Mesenchymal stem cell (in vitro differentiated cells and primary cell): Measurements from ENCODE around the gene CD27.

ENCODE experiments used
- DNase-seq: peaks from one replicate; pipeline ENCODE4 v3.0.0-alpha.2; 2013
- H2AFZ ChIP-seq: one replicate; pipeline ENCODE4 v1.6.1; 2013; ENCODE audit warnings: low read depth, mild to moderate bottlenecking, control low read depth, inconsistent platforms, low read length, moderate library complexity
- H2AK5ac ChIP-seq: 2 replicates; pipeline ENCODE4 v1.6.1; 2013; ENCODE audit warnings: low read length, moderate library complexity, mild to moderate bottlenecking, inconsistent platforms; ENCODE audit not compliant: severe bottlenecking
- H2BK120ac ChIP-seq: one replicate; pipeline ENCODE4 v1.6.1; 2013; ENCODE audit warnings: low read depth, mild to moderate bottlenecking, inconsistent platforms, low read length, moderate library complexity
- H2BK12ac ChIP-seq, 2 experiments: one replicate each; pipeline ENCODE4 v1.6.1; 2013; ENCODE audit warnings: inconsistent platforms in 2 of 2, low read length in 2 of 2, mild to moderate bottlenecking in 2 of 2, moderate library complexity in 2 of 2, control low read depth in 1 of 2
- H2BK15ac ChIP-seq: one replicate; pipeline ENCODE4 v1.6.1; 2013; ENCODE audit warnings: mild to moderate bottlenecking, low read depth, inconsistent platforms; ENCODE audit not compliant: poor library complexity, severe bottlenecking
- H2BK5ac ChIP-seq: 2 replicates; pipeline ENCODE4 v1.6.1; 2013; ENCODE audit warnings: low read depth, mild to moderate bottlenecking, low read length, control low read depth, inconsistent platforms; ENCODE audit not compliant: poor library complexity, severe bottlenecking
- H3K14ac ChIP-seq, 2 experiments: one replicate each; pipeline ENCODE4 v1.6.1; 2013; ENCODE audit warnings: inconsistent platforms in 2 of 2, low read length in 2 of 2, control low read depth in 1 of 2, mild to moderate bottlenecking in 1 of 2, moderate library complexity in 1 of 2
- H3K18ac ChIP-seq, 2 experiments: one replicate each; pipeline ENCODE4 v1.6.1; 2013; ENCODE audit warnings: inconsistent platforms in 2 of 2, low read length in 2 of 2, control low read depth in 1 of 2, low read depth in 1 of 2, mild to moderate bottlenecking in 1 of 2
- H3K23ac ChIP-seq, 2 experiments: one replicate each; pipeline ENCODE4 v1.6.1; 2013; ENCODE audit warnings: inconsistent platforms in 2 of 2, low read length in 2 of 2, mild to moderate bottlenecking in 2 of 2, moderate library complexity in 2 of 2, control low read depth in 1 of 2
- H3K27ac ChIP-seq: 2 replicates; pipeline ENCODE4 v1.5.1; 2013; ENCODE audit warnings: mild to moderate bottlenecking, moderate library complexity, low read length, control low read depth, inconsistent platforms; ENCODE audit not compliant: poor library complexity, severe bottlenecking
- H3K27me3 ChIP-seq, 2 experiments: 2 replicates each; pipeline versions ENCODE4 v1.6.1 to v1.7.0; 2013; ENCODE audit warnings: low read length in 2 of 2, mild to moderate bottlenecking in 2 of 2, moderate library complexity in 2 of 2, control low read depth in 1 of 2, inconsistent platforms in 1 of 2; ENCODE audit not compliant: control insufficient read depth in 1 of 2, insufficient read depth in 1 of 2
- H3K36me3 ChIP-seq, 2 experiments: 2 replicates each; pipeline versions ENCODE4 v1.6.1 to v1.7.0; 2013; ENCODE audit warnings: low read length in 2 of 2, control low read depth in 1 of 2, inconsistent platforms in 1 of 2, low read depth in 1 of 2, mild to moderate bottlenecking in 1 of 2; ENCODE audit not compliant: insufficient read depth in 2 of 2, control insufficient read depth in 1 of 2
- H3K4ac ChIP-seq, 2 experiments: one replicate each; pipeline ENCODE4 v1.6.1; 2013; ENCODE audit warnings: inconsistent platforms in 2 of 2, low read length in 2 of 2, mild to moderate bottlenecking in 2 of 2, moderate library complexity in 2 of 2, control low read depth in 1 of 2, low read depth in 1 of 2
- H3K4me1 ChIP-seq: 2 replicates; pipeline ENCODE4 v1.6.1; 2013; ENCODE audit warnings: low read depth, low read length, control low read depth; ENCODE audit not compliant: control insufficient read depth, insufficient read depth
- H3K4me2 ChIP-seq: 2 replicates; pipeline ENCODE4 v1.6.1; 2013; ENCODE audit warnings: low read length, mild to moderate bottlenecking, inconsistent platforms; ENCODE audit not compliant: poor library complexity, severe bottlenecking
- H3K4me3 ChIP-seq, 2 experiments: 2 replicates each; pipeline versions ENCODE4 v1.5.1 to v1.7.0; 2013; ENCODE audit warnings: low read length in 2 of 2, mild to moderate bottlenecking in 2 of 2, control low read depth in 1 of 2, low read depth in 1 of 2; ENCODE audit not compliant: insufficient read depth in 1 of 2
- H3K79me1 ChIP-seq: replicated peaks from 2 replicates; pipeline ENCODE4 v1.6.1; 2013; ENCODE audit warnings: mild to moderate bottlenecking, control low read depth, low read length, inconsistent platforms; ENCODE audit not compliant: poor library complexity, severe bottlenecking
- H3K9ac ChIP-seq: 2 replicates; pipeline ENCODE4 v1.7.0; 2013; ENCODE audit warnings: mild to moderate bottlenecking, low read length, moderate library complexity
- H3K9me3 ChIP-seq: 2 replicates; pipeline ENCODE4 v1.7.0; 2013; ENCODE audit warnings: mild to moderate bottlenecking, low read length; ENCODE audit not compliant: control insufficient read depth
- H4K8ac ChIP-seq: one replicate; pipeline ENCODE4 v1.6.1; 2013; ENCODE audit warnings: inconsistent platforms, mild to moderate bottlenecking, low read length, moderate library complexity
- H4K91ac ChIP-seq: one replicate; pipeline ENCODE4 v1.6.1; 2013; ENCODE audit warnings: mild to moderate bottlenecking, low read length, inconsistent platforms
- WGBS: methylation state at CpG from one replicate; pipeline ENCODE4 v1.1.7; 2013; ENCODE audit warnings: mixed read lengths; 5-methylcytosine and 5-hydroxymethylcytosine counted together

Gene CD27

DNA sequence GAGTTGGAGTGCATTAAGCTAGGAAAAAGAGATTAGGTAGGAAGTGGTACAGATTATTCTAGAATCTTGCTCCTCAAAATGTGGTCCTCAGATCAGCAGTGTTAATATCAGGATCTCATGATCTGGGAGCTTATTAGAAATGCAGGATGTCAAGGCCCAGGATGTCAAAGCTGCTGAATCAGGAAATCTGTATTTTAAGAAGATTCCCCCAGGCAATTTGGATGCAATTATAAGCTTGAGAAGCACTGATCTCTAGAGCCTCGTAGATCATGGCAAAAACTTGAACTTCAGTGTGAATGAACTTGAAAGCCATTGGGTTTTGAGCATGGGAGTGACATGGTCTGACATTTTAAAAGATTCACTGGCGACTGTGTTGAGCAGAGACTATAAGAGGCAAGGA lies 55.7 kb downstream of the CD27 start:
- H2BK15ac ChIP-seq: no peak overlapping the region
- peaks cover 32% of the 10 kb centered on the region for H3K79me1 ChIP-seq
- no peaks in the 10 kb centered on the region for H3K27me3 ChIP-seq
- H3K23ac ChIP-seq: no peak overlapping the region
- 96% methylated on average over 2 of the region's 2 CpGs for WGBS
- H2AK5ac ChIP-seq: no peak overlapping the region
- peaks cover 25 to 69% of the 10 kb centered on the region in 2 experiments for H3K36me3 ChIP-seq
- no peak overlapping the region for H2BK120ac ChIP-seq
- H3K14ac ChIP-seq: no peak overlapping the region
- no peak overlapping the region for H2BK5ac ChIP-seq
- H3K9ac ChIP-seq: no peak overlapping the region
- no peak for DNase-seq
- no peak overlapping the region for H3K27ac ChIP-seq
- no peak overlapping the region for H2BK12ac ChIP-seq
- H3K4me3 ChIP-seq: no peak overlapping the region
- H2AFZ ChIP-seq: no peak overlapping the region
- H3K4me2 ChIP-seq: no peak overlapping the region
- H3K4ac ChIP-seq: no peak overlapping the region
- no peak overlapping the region for H4K8ac ChIP-seq
- no peaks in the 10 kb centered on the region for H3K9me3 ChIP-seq
- H3K18ac ChIP-seq: no peak overlapping the region
- H4K91ac ChIP-seq: no peak overlapping the region
- H3K4me1 ChIP-seq: no peaks in the 10 kb centered on the region
